ENCODE data around the gene MAN2A2.

MAN2A2 gene

DNA sequence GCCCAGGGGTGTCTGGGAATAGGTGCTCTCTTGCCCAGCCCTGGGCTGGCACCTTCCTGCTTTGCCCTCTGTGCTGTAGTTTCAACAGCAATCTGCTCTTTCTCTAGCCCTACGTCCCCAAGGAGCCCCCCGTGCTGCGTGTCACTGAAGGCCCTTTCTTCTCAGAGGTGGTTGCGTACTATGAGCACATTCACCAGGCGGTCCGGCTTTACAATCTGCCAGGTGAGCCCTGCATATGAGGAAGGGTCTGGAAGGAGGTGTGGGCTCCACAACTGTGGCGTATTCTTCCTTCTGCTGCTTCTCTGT lies 9.6 kb downstream of the MAN2A2 start:
- TF ChIP-seq, protein P1, sequence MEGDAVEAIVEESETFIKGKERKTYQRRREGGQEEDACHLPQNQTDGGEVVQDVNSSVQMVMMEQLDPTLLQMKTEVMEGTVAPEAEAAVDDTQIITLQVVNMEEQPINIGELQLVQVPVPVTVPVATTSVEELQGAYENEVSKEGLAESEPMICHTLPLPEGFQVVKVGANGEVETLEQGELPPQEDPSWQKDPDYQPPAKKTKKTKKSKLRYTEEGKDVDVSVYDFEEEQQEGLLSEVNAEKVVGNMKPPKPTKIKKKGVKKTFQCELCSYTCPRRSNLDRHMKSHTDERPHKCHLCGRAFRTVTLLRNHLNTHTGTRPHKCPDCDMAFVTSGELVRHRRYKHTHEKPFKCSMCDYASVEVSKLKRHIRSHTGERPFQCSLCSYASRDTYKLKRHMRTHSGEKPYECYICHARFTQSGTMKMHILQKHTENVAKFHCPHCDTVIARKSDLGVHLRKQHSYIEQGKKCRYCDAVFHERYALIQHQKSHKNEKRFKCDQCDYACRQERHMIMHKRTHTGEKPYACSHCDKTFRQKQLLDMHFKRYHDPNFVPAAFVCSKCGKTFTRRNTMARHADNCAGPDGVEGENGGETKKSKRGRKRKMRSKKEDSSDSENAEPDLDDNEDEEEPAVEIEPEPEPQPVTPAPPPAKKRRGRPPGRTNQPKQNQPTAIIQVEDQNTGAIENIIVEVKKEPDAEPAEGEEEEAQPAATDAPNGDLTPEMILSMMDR (IDR thresholded peaks at IDR 0.05; ENCODE audit: extremely low read depth, missing control alignments) = no peak
- DNase-seq (ENCODE audit: low spot score) = no peak

DNA sequence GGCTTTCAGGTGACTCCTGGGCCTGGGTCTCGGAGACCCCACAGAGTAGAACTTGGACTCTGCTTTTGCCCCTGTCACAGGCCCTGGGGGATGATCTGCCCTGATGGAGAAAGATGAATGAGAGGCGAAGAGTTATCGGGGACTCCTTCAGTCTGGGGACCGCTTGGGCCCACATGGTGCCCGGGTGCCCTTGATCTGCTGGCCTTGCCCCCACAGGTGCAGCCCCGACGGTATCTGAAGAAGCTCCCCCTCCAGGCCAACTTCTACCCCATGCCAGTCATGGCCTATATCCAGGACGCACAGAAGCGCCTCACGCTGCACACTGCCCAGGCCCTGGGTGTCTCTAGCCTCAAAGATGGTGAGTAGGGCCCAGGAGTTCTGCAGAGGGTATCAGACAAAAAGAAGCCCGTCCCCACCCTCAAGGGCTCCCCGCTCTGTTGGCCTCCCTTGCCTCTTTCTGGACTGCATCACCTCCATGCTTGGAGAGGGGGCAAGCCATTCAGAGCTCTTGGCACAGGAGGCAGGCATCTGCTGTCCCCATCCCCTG lies 10.4 kb downstream of the MAN2A2 start:
- DNase-seq (ENCODE audit: low spot score) = no peak
- TF ChIP-seq, protein P1 (IDR thresholded peaks at IDR 0.05; ENCODE audit: extremely low read depth, missing control alignments) = no peak

DNA sequence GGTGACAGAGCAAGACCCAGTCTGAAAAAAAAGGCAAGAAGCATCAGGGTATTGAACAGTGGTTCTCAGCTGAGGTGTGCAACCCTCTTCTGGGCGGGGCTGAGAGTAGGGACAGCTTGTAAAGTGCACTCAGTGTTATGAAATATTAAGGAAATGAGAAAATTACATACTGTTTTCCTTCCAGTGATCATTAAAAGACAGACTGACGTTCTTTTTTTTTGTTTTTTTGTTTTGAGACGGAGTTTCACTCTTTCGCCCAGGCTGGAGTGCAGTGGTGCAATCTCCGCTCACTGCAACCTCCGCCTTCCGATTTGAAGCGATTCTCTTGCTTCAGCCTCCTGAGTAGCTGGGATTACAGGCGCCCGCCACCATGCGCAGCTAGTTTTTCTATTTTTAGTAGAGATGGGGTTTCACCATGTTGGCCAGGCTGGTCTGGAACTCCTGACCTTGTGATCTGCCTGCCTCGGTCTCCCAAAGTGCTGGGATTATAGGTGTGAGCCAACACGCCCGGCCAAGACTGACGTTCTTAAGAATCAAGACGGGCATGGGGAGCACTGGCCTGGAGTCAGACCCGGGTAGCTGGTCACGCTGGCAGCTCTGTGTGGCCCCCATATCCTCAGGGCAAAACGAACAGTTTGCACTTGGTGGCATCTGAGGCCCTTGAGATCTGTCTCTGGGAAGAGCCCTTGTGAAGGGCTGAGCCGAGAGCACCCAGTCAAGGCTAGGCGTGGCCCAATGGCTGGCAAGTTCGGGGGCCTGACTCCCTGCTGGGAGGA lies 11.4 kb downstream of the MAN2A2 start:
- no peak for DNase-seq (ENCODE audit: low spot score)
- TF ChIP-seq, protein P1 (IDR thresholded peaks at IDR 0.05; ENCODE audit: extremely low read depth, missing control alignments) = no peak

DNA sequence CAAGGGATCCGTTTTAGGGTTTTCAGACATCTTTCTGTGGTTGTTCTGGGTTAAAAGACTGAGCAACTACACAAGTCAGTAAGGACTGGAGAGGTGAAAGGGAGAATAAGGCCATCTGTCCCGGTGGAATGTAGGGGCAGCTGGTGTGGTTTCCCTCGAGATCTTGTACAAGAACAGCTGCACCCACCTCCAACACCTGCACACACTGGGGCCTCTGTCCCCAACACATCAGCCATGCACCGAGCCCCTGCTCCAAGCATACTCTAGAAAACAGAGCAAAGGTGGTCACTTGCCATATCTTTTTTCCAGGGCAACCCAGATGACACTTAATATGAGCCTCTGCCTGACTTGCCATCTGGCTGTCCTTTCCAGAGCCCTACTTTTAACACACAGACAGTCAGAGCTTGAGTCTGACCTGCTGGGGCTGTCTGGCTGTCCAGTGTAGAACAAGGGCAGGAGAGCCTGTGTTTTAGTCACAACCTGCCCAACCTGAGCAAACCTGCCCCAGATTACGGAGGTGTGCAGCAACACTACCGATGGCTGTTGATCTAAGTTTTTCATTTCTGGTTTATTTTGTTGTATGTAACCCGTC lies 12.2 kb downstream of the MAN2A2 start:
- TF ChIP-seq, protein P1 (IDR thresholded peaks at IDR 0.05; ENCODE audit: extremely low read depth, missing control alignments) = no peak
- no peak for DNase-seq (ENCODE audit: low spot score)

DNA sequence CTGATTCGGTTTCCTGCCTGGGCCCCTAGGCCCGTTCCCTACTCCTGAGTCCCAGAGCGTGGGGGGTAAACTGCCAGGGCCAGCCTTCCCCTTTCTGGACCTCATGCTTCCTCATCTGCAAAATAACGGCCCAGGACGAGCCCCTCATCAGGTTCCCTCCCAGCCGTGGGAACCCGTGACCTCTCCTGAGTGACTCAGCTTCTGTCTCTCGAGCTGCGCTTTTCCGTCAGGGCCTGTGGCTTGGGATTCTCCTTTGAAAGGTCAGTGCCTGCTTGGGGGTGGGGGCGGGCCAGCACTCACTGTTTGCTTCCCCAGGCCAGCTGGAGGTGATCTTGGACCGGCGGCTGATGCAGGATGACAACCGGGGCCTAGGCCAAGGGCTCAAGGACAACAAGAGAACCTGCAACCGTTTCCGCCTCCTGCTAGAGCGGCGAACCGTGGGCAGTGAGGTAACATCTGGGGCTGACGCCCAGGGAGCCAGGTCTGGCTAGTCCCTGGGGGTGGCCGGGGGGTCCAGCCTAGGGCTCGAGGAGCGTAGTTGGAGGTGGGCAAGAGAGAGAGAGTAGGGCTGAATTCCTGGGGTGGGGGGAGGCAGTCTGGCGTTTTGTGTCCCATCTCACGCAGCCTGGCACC lies 12.8 kb downstream of the MAN2A2 start:
- no peak for DNase-seq (ENCODE audit: low spot score)

DNA sequence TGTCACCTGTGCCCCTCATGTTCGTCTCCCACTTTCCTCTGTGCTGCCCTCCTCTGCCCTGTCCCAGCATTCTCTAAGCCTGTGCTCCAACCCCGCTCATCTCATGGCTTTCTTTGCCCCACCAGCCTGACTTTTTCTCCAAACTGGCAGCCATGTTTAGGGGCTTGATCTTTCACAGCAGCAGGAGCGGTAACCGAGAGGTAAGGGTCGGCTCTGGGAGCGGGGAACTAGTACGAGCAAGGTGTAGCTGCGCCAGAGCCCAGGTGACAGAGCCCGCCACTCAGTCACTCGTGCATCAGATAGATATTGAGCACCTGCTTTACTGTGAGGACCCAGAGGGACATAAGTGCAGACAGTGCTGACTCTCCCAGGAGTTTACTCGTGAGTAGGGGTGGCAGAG lies 13.4 kb downstream of the MAN2A2 start:
- TF ChIP-seq, protein P1 (IDR thresholded peaks at IDR 0.05; ENCODE audit: extremely low read depth, missing control alignments) = no peak
- no peak for DNase-seq (ENCODE audit: low spot score)

More for the DNA sequence above, 12.8 kb downstream of the MAN2A2 start:
- TF ChIP-seq, protein P1 (IDR thresholded peaks at IDR 0.05; ENCODE audit: extremely low read depth, missing control alignments) = no peak

DNA sequence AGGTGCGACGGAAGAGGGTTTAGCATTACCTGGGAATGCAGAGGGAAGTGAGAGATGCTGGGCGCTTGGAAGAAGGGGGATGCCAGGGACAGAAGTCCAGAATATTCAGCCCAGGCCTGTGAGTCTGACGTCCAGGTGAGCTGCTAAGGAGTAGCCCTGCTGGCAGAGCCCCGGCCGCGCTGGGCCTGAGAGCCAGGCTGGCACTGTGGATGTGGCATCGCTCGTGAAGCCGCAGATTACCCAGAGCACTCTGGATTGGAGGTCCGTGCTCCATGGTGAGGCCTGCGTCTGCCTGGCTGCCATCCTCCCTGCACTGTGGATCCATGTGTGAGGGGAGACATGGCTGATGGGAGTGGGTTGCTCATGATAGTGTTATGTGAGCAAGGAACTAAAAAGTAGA lies 14.5 kb downstream of the MAN2A2 start:
- TF ChIP-seq, protein P1 (IDR thresholded peaks at IDR 0.05; ENCODE audit: extremely low read depth, missing control alignments) = no peak
- DNase-seq (ENCODE audit: low spot score) = no peak

Measured in GM20000 (cell line).